Kidney epithelial cell (primary cell): ENCODE results near the gene GHDC. TPM values are rescaled to one million over a fixed set of nuclear protein-coding genes. Genes with fewer than 3 reads are reported as not detected.
"Not testable (repeated sequence)": the region's sequence is repeated elsewhere in the genome, so short reads cannot be mapped to it uniquely, and the experiment has no call there.

ENCODE experiments used
- DNase-seq: peaks from one replicate; pipeline ENCODE4 v3.0.0-alpha.2; 2010; ENCODE audit warnings: low read depth
- H3K27me3 ChIP-seq: 2 replicates; pipeline ENCODE4 v1.6.0; 2011; ENCODE audit warnings: low read length; ENCODE audit not compliant: control insufficient read depth, insufficient read depth
- H3K36me3 ChIP-seq: 2 replicates; pipeline ENCODE4 v1.5.1; 2011; ENCODE audit warnings: low read length; ENCODE audit not compliant: control insufficient read depth, insufficient read depth
- H3K4me3 ChIP-seq: 2 replicates; pipeline ENCODE4 v1.5.1; 2011; ENCODE audit warnings: low read depth, mild to moderate bottlenecking, control low read depth, low read length
- CTCF ChIP-seq: IDR thresholded peaks from 2 replicates; pipeline ENCODE4 v1.5.1; 2011; ENCODE audit warnings: mild to moderate bottlenecking, moderate library complexity, low read length, control low read depth, inconsistent platforms; ENCODE audit not compliant: insufficient read depth, poor library complexity, severe bottlenecking
- total RNA-seq: library from RNA; depleted of rRNA; stranded (reverse); fragments of >200 nt; gene quantifications from 2 replicates; pipeline ENCODE4 v1.2.3, GENCODE V29; 2015

GHDC gene
- total RNA-seq, 1 donor from 2014 or later, result 45.8 TPM

- TF ChIP-seq CTCF, result no peak
- no peak overlapping the region for H3K4me3 ChIP-seq
- no peak for DNase-seq
- no peaks in the 10 kb centered on the region for H3K36me3 ChIP-seq
- no peaks in the 10 kb centered on the region for H3K27me3 ChIP-seq
Measured at GRCh38 chr17:42224651-42225050, 30.4 kb upstream of the GHDC start.

- Histone ChIP-seq H3K36me3 (no peaks in the 10 kb centered on the region), H3K27me3 (no peaks in the 10 kb centered on the region), H3K4me3 (no peak overlapping the region)
- DNase-seq, result no peak
- TF ChIP-seq CTCF, result peak; percentile 79
Measured at GRCh38 chr17:42221886-42222745, 27.8 kb upstream of the GHDC start.

GRCh38 chr17:42219280-42219679 lies 25.0 kb upstream of the GHDC start:
- not testable (repeated sequence) for H3K4me3 ChIP-seq, H3K36me3 ChIP-seq, DNase-seq, H3K27me3 ChIP-seq

GRCh38 chr17:42214156-42214555 lies 19.9 kb upstream of the GHDC start:
- no peak for TF ChIP-seq CTCF
- Histone ChIP-seq H3K4me3 (no peak overlapping the region), H3K36me3 (no peaks in the 10 kb centered on the region), H3K27me3 (no peaks in the 10 kb centered on the region)
- DNase-seq, result no peak

GRCh38 chr17:42212382-42212781 lies 18.1 kb upstream of the GHDC start:
- no peak for DNase-seq
- H3K36me3 ChIP-seq, result no peaks in the 10 kb centered on the region
- no peak for TF ChIP-seq CTCF
- H3K27me3 ChIP-seq, result no peaks in the 10 kb centered on the region
- no peak overlapping the region for H3K4me3 ChIP-seq

- H3K4me3 ChIP-seq, DNase-seq, H3K27me3 ChIP-seq, H3K36me3 ChIP-seq: not testable (repeated sequence)
Measured at GRCh38 chr17:42211921-42212341, 17.6 kb upstream of the GHDC start.

- no peaks in the 10 kb centered on the region for H3K27me3 ChIP-seq
- H3K4me3 ChIP-seq, result no peak overlapping the region
- TF ChIP-seq CTCF, result no peak
- no peaks in the 10 kb centered on the region for H3K36me3 ChIP-seq
- DNase-seq, result no peak
Measured at GRCh38 chr17:42210046-42210445, 15.8 kb upstream of the GHDC start.

GRCh38 chr17:42206153-42206612 lies 11.9 kb upstream of the GHDC start:
- H3K4me3 ChIP-seq, result not testable (repeated sequence)

More at GRCh38 chr17:42206153-42206612, 11.9 kb upstream of the GHDC start:
- not testable (repeated sequence) for DNase-seq, H3K27me3 ChIP-seq, H3K36me3 ChIP-seq
